NOMO-1 (cell line): ENCODE results near the gene NRG2.

Experiments
- DNase-seq, 2 experiments: peaks; one replicate each; lab custom pipeline; 2025; ENCODE audit not compliant: unreplicated experiment in 2 of 2; lab: John Stamatoyannopoulos, UW

The NRG2 gene

DNA sequence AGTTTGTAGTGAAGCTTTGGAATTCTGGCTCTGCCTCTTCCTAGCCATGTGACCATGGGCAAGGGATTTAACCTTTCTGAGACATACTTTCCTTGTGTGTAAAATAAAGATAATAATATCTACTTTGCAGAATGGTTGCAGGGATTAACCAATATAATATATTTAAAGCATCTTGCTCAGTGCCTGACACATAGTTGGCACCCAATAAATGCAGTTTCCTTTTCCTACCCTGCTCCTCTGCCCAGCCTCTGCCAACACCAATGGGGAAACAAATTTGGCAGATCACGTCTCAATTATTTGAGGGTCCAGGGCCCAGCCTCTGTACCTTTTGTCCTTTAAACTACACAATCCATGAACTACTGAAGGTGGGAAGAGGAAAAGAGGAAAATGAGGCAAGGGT, 91.1 kb downstream of the NRG2 start:
- no peak for DNase-seq

DNA sequence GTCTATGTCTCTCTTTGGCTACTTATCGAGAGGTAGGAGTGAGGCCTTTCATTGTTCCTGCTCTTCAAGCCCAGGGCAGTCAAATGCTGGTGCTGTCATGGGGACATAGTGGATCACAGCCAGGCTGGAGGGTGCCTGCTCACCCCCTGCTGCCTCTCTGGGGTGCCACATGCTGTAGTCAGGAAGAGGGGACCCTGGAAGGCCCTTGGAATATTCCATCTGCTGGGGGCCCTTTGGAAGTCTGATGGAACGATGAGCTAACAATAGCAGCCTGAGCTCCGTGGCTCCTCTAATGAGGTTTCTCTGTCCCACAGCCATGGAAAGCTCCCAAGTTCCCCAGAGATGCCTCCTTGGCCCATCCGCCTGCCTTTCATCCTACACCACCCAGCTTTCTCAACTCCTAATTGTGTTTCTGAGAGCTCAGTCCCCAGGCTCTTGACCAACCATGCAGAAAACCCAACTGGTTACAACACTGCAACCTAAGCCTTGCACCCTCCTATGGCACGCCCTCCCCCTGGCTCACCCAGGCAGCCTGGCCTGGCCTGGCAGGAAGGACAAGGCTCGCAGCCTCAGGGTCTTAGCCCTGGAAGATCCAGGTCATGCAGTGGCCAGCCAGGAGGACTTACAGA, 91.7 kb downstream of the NRG2 start:
- no peak for DNase-seq

DNA sequence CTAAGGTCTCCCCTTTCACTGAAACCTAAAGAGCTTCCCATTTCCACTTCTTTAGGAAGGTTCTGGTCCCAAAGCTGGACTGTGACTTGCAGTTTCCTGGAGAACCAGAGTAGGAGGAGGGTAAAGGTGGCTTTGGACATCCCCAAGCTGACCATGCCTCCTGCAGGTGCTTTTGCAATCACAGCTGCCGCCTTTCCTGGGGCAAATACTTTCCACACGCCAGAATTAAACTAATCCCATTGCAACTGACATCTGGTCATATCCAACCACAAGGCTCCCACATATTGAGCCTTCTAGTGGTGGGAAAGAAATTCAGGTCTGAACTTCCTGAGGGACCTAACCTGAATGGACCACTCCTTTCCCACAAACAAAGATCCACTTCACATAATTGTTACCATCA, 92.7 kb downstream of the NRG2 start:
- no peak for DNase-seq

DNA sequence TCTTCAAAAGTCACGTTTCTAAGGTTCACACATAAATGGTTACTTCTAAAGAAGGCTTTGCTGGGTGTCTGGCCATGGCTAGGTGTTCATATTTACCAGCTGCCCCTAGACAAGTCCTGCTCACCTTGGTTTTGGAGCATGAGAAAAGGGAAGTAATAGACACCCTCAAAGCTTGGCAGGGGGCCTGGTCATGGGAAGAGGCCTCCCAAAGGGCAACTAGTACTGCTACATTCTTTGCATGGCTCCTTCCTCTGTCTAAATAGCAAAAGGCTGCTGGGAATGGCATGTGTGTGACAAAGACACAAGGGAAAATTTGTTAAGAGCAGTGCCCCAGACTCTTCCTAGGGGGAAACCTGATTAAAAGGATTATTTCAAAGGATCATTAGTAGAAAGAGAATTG, 93.4 kb downstream of the NRG2 start:
- peak in 1 of 2 experiments; percentile 21 for DNase-seq

DNA sequence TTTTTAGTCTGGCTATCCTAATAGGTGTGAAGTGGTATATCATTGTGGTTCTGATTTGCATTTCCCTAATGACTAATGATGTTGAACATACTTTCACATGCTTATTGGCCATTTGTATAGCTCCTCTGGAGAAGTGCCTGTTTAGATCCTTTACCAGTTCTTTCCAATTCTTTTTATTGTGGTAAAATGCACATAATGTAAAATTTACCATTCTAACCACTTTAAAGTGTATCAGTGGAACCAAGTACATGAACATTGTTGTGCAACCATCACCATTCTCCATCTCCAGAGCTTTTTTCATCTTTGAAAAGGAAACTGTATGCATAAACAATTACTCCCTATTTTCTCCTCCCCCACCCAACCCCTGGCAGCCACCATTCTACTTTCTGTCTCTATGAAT, 95.4 kb downstream of the NRG2 start:
- DNase-seq = no peak

DNA sequence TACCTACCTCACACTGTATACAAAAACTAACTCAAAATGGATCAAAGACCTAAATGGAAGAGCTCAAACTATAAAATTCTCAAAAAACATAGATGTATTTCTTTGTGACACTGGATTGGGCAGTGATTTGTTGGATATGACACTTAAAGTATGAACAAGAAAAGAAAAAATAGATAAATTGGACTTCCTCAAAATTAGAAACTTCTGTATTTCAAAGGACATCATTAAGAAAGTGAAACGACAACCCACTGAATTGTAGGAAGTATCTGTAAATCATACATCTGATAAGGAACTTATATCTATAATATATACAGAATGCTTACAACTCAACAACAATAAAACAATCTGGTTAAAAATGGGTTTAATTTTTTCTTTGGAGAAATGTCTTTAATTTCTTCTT, 96.7 kb downstream of the NRG2 start:
- peak; percentile 25 to 94 for DNase-seq

DNA sequence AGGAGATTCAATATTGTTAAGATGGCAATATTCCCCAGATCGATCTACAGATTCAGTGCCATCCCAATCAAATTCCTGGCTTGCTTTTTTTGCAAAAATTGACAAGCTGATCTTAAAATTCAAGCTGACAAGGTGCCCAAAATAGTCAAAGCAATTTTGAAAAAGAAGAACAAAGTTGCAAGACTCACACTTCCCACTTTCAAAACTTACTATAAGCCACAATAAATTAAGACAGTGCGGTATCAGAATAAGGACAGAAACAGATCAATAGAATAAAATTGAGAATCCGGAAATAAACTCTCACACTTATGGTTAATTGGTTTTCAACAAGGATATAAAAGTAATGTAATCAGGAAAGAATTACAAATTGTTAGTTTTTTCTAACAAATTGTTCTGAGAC, 97.1 kb downstream of the NRG2 start:
- peak; percentile 52 to 75 for DNase-seq

DNA sequence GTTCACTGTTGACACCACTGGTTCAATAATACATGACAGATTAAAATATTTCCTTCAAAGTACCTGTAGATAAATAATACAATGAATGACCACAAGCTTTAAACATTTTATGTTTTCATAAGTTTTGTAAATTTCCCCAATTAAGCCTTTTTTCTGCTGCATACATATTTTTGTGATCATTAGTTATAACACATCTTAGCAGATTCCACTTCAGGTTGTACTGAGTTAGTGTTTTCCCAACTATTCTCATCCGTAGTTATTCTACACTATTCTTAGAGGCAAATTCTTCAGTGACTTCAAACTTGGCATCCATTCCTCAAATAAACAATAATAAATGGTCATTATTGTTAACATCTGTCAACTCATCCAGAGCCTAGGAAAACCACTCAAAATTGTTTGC, 100.9 kb downstream of the NRG2 start:
- no peak for DNase-seq

DNA sequence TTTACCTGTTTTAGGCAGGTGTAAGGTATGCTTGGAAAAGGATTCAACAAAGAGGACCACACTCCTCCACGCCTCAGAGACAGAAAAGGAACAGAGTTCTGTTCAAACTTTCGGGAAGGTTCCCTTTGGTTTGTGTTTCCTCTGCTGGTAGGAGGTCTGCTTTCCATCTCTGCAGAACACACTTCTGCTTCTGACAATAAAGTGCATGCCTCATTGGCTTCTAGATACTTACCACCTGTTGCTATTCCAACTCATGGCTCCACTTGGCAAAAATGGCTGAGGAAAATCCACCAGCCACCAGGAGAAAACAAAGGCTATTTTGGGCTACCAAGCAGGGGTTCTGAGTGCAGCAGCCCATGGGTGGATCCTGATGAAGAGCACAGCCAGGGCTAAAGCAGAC, 112.7 kb downstream of the NRG2 start:
- DNase-seq = no peak

DNA sequence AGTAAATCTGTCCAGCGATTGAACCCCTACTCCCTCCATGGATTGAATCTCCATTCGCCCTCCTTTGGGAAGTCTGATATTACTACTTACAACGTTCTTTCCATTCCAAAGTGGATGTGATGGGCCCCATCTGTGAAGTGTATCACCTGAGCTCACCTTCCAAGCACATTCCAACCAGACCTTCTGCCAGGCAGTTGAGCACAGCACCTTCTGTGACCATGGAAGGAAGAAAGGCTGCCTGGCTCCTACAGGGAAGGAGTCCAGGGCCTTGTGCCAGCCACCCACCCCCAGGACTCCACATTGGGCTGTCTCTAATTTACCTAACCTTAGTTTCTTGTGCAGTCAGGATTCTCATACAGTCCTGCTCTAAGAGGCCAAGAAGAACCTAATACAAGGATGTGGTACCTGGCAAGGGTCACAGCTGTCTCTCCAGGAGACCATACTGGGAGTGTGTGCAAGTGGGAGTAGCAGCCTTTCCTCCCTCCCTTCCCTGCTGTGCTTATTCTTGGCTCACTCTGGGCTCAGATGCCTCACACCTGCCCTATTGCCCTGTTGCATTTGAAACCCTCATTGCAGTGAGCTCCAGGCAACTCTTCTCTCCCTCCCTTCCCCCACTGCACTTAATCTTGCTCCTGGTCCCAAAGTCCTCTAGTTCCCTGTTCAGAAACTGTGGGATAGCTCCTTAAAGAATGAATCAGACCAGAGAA, 116.1 kb downstream of the NRG2 start:
- no peak for DNase-seq

DNA sequence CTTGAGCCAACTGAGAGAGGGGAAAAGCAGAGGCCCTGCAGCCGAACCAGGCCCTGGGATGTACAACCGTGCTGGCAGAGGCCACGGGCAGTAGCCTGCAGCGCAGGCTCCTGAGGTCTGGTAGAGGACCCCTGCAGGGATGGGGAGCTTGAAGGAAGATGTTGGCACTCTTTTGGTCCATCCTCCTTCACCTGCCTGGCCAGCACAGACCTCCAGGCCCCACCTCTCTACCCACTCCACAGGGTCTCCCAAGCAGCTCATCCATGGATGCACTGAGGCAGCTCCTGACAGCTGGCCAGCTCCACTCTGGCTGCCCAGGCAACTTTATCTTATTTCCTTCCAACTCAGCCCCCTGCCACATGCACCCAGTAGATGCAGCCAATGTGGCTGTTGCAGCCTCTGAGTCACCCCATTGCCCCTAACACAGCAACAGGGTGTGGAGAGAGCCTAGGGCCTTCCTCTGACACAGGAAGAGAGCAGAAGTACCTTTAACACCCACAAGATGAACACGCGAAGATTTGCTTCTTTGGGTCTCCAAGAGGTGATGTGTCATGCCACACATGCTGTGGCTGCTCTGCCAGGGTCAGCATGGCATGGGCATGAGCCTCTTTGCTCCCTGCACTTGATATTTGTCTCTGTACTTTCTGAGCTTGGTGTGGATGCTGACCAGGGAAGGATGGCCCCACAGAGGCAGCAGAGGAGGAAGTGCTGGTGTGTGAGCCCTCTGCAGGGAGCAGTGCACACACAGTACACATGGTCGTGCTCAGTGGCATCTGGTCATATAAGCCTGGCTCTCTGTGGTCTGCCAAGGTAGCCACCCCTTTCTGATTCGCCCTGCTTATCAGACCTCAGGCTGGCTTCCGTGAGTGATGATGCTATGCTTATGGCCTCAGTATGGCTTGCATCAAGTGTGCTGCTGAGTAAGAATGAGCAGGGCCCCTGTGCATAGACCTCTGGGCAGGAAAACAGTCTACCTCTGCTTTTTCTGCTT, 117.2 kb downstream of the NRG2 start:
- DNase-seq = no peak

DNA sequence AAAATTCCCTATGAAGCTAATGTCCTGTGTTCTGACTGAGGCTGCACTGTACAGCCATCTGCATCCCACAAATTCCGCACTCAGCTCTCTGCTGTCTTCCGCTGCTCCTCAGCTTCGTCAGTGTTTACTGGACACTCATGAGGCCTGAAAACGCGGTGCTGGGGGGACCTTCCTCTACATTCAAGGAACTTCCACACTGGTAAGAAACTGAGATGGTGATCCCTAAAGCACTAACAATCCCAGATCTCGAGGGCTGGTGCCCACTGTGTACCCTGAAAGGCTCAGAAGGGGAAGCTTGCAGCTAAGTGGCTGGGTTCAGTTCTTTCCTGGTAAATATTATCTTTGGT, 117.9 kb downstream of the NRG2 start:
- DNase-seq = no peak

DNA sequence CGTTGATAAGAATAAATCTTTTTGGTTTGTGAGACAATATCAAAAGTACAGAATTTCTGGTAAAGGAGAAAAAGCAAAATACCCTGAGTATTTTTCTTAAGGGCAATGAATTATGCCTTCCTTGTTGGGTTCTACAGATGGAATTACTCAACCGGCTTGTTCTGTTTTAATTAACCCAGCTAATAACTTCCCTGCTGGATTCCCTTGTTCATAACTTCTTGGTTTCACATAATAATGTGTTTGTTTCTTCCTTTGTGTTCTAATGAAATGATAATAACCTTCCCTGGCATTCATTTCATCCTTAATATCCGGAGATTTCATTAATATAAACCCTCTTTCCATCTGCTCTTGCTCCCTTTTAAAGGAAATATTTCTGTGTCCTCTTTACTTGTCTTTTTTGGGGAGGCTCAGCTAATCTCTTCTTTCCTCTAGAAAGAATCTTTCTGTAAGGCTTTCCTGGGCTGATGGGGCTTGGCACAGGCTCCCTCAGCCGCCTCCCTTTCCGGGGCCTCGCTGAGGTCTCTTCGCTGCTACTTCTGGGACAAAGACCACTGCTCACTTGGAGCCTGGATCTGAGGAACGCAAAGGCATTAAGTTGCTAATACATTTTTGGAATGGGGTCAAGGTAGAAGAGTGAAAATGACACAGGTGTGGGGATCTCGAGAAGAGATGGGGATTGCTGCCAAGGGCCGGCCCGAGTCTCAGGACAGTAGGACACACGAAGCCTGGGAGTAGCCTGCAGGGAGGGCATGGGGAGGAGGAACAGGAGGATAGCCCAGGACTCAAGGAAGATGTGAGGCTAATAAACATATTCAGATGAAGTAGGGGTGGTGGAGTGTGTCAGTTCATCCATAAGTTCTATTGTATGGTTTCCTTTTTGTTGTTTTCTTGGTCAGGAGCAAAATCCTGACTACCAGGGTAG, 118.5 kb downstream of the NRG2 start:
- DNase-seq = no peak

DNA sequence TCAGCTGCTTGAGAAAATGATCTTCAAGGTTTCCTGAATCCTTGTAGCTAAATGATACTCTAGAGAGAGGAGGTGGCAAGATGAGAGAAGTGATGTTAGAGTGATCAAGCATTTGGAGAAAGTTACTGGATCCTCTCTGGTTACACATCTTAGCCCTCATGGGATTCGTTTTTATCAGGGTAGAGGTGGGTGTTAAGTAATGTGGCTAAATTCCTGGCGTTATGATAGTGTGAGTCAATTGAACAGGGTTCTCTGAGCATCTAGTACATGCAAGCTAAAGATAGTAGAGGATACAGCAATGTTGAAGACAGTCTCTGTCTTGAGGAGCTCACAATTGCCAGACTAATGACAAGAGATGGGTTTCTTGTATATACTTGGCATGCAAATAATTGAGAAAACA, 123.8 kb downstream of the NRG2 start:
- no peak for DNase-seq

DNA sequence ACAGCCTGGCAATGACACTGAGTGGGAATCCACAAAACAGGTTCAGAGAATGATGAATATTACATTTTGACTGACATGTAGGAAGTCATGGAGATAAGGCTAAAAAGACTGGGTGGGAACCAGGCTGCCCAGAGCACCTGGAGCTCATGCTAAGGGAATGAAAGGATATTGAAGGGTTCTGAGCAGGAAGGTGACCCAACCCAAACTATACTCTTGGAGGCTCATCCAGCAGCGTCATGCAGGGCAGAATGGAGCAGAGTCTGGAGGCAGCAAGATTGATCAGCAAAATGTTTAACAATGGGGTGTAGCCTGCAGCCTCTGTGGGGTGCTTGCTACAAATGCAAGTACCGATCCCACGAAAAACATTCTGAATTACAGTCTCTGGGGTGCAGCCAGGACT, 127.3 kb downstream of the NRG2 start:
- DNase-seq = no peak

DNA sequence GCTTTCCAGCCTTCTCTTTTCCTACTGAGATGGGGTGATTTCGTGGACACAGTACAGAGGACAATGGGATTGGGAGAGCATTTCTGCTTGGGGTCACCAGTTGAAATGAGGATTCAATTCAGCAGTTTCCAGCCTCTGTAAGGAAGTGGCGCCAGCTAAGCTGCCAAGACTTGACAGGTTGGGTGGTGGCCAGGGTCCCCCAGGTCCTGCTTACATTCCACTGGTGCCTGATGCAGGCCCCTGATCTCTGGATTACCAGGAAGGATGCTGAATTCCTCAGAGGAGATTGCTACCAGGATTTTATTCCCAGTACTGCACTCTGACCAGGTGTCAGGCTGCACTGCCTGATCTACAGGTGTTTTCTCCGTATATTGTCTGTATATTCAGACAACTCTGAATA, 127.8 kb downstream of the NRG2 start:
- DNase-seq = no peak

DNA sequence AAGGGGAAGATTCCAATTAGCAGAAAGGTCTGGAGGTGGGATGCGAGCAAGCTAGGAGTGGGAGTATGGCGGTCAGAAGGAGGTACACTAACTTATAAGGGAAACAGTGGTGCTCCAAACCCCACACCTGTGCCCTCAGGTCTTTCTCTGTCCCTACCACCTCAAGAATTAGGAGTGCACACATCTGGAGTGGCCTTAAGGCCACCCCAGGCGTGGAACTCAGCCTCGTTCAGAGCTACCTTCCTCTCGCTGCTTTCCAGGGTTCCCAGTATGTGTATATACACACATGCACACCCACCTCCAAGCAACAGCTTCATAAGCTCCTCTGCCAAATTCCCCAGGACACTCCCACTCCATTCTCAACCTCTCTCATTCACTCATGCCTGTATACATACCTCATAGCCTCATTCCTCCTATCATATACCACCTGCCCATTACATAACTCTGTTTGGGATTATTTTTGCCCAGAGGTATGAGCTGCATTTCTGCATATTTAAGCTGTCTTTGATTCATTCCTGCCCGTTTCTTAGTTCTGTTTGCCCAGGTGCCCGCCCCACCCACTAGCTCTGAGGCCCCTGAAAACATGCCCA, 128.8 kb downstream of the NRG2 start:
- DNase-seq = no peak

DNA sequence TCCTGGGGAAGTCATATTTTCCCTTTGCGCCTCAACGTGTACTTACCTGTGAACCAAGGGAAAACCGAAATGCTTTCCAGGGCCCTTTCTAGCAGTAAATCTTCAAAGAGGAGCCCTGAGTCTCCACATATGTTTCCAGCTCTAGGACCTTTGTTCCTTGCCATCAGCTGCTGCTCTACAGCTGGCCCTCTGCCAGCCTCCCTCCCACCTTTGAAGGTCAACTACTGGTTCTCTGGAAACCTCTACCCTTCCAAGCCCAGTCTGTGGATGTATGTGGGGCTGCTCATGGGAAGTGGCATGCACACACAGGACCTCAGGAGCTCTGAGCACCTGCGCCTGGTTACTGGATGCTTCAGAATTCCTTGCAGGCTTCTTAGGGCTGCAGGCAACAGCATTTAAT, 130.3 kb downstream of the NRG2 start:
- no peak for DNase-seq

DNA sequence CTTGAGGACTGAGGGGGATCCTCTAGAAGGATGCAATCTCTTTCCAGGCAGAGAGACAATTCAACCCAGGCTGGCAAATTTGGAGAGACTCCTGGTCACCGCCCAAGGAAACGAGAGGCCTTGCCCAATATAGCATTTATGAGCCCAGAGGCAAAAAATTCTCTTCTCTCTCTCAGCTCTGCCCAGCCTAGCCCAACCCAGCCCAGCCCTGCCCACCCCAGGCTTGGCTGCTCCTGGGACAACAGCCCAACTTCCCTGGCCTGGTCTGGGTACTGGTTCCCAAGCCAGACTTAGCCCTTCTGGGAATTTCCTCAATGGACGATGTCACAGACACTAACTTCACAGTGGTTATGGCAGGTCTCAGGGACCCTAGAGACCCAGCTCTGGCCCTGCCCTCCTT, 130.9 kb downstream of the NRG2 start:
- no peak for DNase-seq

DNA sequence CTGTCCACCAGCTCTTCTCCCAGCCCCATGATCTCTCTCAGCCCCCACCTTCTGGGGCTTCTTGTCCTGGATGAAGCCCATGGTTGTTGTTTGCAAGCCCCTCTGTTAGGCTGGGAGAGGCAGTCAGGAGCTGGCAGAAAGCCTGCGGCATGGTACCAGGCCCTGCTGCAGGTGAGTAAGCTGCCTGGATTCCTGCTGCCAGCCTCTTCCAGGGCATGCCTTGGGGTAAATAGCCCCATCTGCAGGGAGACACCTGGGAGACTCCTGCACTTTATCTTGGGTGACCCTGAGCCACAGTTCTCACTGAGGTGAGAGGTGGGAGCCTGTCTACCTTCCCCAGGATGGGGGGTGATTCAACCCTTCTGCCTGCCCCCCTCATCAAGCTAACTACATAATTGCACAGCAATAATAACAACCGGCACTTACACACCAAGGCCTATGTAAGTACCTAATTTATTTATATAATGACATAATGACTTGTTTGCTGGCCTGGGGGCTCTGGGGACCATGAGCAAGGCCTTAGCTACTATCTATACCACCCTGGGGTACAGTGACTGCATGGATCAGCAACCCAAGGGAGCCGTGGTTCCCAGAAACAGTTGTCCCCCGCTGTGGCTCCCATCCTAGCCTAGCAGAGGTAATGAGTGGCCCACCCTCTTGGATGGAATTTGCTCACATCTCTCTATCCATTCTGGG, 131.5 kb downstream of the NRG2 start:
- no peak for DNase-seq
